ENCODE results near the gene PHACTR3.

PHACTR3 gene

GRCh38 chr20:59742351-59743095 lies 138.2 kb downstream of the PHACTR3 start:
- TF ChIP-seq CTCF (IDR thresholded peaks at IDR 0.05; ENCODE audit: extremely low read depth, insufficient read depth, missing control alignments) = no peak
- in situ Hi-C loops (cut with MboI; ENCODE audit: low pct_unique_long_range_greater_than_20kb, low sequenced_read_pairs, unreplicated experiment) = loop anchor here (25.0 kb wide), 1 partner anchor 130 kb away; the partner anchor contains the start of gene PHACTR3
- no peak for DNase-seq (ENCODE audit: low spot score)

- no peak for DNase-seq (ENCODE audit: low spot score)
- TF ChIP-seq CTCF (IDR thresholded peaks at IDR 0.05; ENCODE audit: extremely low read depth, insufficient read depth, missing control alignments) = no peak
- in situ Hi-C loops (cut with MboI; ENCODE audit: low pct_unique_long_range_greater_than_20kb, low sequenced_read_pairs, unreplicated experiment) = loop anchor here (25.0 kb wide), 1 partner anchor 131 kb away; the partner anchor contains the start of gene PHACTR3
These were observed 139.0 kb downstream of the PHACTR3 start for GRCh38 chr20:59743308-59743707.

DNA sequence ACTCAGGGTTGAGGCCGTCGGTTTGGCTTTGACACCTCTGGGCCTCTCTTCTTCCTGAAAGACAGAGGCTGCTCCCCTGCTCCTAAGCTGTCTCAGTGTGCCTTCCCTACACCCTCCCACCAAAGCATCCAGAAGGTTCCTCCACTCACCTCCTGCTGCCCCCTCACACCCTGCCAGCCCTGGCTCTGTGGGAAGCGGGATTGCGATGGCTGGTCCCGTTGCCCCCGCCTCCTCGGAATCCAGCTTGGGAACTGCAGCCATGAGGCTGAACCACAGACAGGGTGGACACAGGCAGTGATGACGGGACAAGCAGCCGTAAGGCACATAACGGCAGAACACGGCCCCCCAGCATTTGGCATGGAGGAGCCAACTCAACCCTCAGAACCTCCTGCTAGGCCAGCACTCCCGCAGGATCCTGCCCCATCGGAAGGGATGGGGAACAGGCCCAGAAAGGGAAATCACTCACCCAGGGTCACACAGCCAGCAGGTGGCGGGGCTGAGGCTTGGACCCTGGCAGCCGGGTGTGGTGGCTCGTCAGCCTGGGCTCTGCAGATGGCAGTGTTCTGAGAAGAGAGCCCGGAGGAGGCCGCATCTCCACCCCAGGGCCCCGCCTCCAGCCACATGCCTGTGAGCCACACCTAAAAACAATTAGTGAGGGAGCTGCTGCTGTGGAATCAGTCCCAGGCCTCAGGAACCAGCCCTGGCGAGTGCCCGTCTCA lies 139.6 kb downstream of the PHACTR3 start:
- no peak for DNase-seq (ENCODE audit: low spot score)
- TF ChIP-seq CTCF (IDR thresholded peaks at IDR 0.05; ENCODE audit: extremely low read depth, insufficient read depth, missing control alignments) = no peak
- in situ Hi-C loops (cut with MboI; ENCODE audit: low pct_unique_long_range_greater_than_20kb, low sequenced_read_pairs, unreplicated experiment) = loop anchor here (25.0 kb wide), 1 partner anchor 132 kb away; the partner anchor contains the start of gene PHACTR3

- in situ Hi-C loops (cut with MboI; ENCODE audit: low pct_unique_long_range_greater_than_20kb, low sequenced_read_pairs, unreplicated experiment) = loop anchor here (25.0 kb wide), 1 partner anchor 132 kb away; the partner anchor contains the start of gene PHACTR3
- no peak for DNase-seq (ENCODE audit: low spot score)
- no peak for TF ChIP-seq CTCF (IDR thresholded peaks at IDR 0.05; ENCODE audit: extremely low read depth, insufficient read depth, missing control alignments)
These were observed 140.4 kb downstream of the PHACTR3 start for GRCh38 chr20:59744756-59745155.

- no peak for TF ChIP-seq CTCF (IDR thresholded peaks at IDR 0.05; ENCODE audit: extremely low read depth, insufficient read depth, missing control alignments)
- in situ Hi-C loops (cut with MboI; ENCODE audit: low pct_unique_long_range_greater_than_20kb, low sequenced_read_pairs, unreplicated experiment) = loop anchor here (25.0 kb wide), 1 partner anchor 133 kb away; the partner anchor contains the start of gene PHACTR3
These were observed 140.9 kb downstream of the PHACTR3 start for GRCh38 chr20:59745201-59745600.

GRCh38 chr20:59745716-59746115 lies 141.4 kb downstream of the PHACTR3 start:
- in situ Hi-C loops (cut with MboI; ENCODE audit: low pct_unique_long_range_greater_than_20kb, low sequenced_read_pairs, unreplicated experiment) = loop anchor here (25.0 kb wide), 1 partner anchor 133 kb away; the partner anchor contains the start of gene PHACTR3
- no peak for DNase-seq (ENCODE audit: low spot score)
- no peak for TF ChIP-seq CTCF (IDR thresholded peaks at IDR 0.05; ENCODE audit: extremely low read depth, insufficient read depth, missing control alignments)

More at GRCh38 chr20:59745201-59745600, 140.9 kb downstream of the PHACTR3 start:
- no peak for DNase-seq (ENCODE audit: low spot score)

All from GM13977 (cell line).